Measurements from ENCODE around the gene SENP2. TPM values are rescaled to one million over a fixed set of nuclear protein-coding genes. Genes with fewer than 3 reads are reported as not detected.

The SENP2 gene
- total and polyA plus RNA-seq, 9 of the 15 experiments (the other 6 are each of a cell fraction or from before 2014, with no cell fraction given): 11.8 to 67.1 (median 41.1) TPM

- Histone ChIP-seq H3K9me1 (ENCODE audit: control insufficient read depth, insufficient read depth, low read length) (peaks cover 4% of the 10 kb centered on the region), H3K27me3 (ENCODE audit: control insufficient read depth in 2 of 2, insufficient read depth in 2 of 2, low read length in 2 of 2) (no peaks in the 10 kb centered on the region), H3K27ac (ENCODE audit: extremely low read depth, low read depth, low read length) (no peak overlapping the region), H3K4me1 (replicated peaks in 1 of 2; ENCODE audit: control insufficient read depth in 2 of 2, insufficient read depth in 2 of 2, low read length in 2 of 2) (peaks cover 7 to 9% of the 10 kb centered on the region in 2 experiments; a peak in 4 of 5 replicates), H3K9ac (ENCODE audit: insufficient read depth in 1 of 2, low read depth in 2 of 2, low read length in 2 of 2) (no peak overlapping the region), H4K20me1 (replicated peaks; ENCODE audit: control insufficient read depth, insufficient read depth, low read length) (0 out of 2 replicates have a peak, but pooled peaks cover 4% of the 10 kb centered on the region), H3K36me3 (ENCODE audit: control insufficient read depth, insufficient read depth, low read length) (peaks cover 65% of the 10 kb centered on the region), H3K9me3 (replicated peaks; ENCODE audit: control insufficient read depth, insufficient read depth, low read depth, low read length) (no peaks in the 10 kb centered on the region), H2AFZ (ENCODE audit: low read depth, low read length) (no peak overlapping the region), H3K4me2 (ENCODE audit: insufficient read depth, low read length) (no peak overlapping the region), H3K4me3 (no peak overlapping the region), H3K79me2 (ENCODE audit: control insufficient read depth, insufficient read depth, low read length) (no peaks in the 10 kb centered on the region)
- in situ Hi-C loops (cut with MboI): no loop called here
- no peak for TF ChIP-seq HBP1 (CRISPR knock-in tag; IDR thresholded peaks at IDR 0.05)
- TF ChIP-seq MXI1 (IDR thresholded peaks at IDR 0.05; ENCODE audit: low read depth, low read length): no peak
- no peak for TF ChIP-seq CGGBP1 (CRISPR knock-in tag; IDR thresholded peaks at IDR 0.05)
- no peak for TF ChIP-seq PHF8 (IDR thresholded peaks at IDR 0.05; ENCODE audit: borderline replicate concordance, low read length)
- no peak for TF ChIP-seq HINFP (tag; conservative IDR thresholded peaks at IDR 0.05; ENCODE audit: low read depth)
- no peak for TF ChIP-seq LARP7 (IDR thresholded peaks at IDR 0.05)
- no peak for TF ChIP-seq PML (IDR thresholded peaks at IDR 0.05; ENCODE audit: low read length)
- TF ChIP-seq ZFP36 (IDR thresholded peaks at IDR 0.05; ENCODE audit: low read depth, low read length, partially characterized antibody): no peak
- TF ChIP-seq POLR2AphosphoS2 (IDR thresholded peaks at IDR 0.05; ENCODE audit: low read length): no peak
- no peak for TF ChIP-seq SAFB2 (IDR thresholded peaks at IDR 0.05; ENCODE audit: borderline replicate concordance, low read depth, low read length, severe bottlenecking)
- BruUV-seq (replicated peaks): no TSS peak
- no peak for FAIRE-seq
- ChIA-PET CTCF (ENCODE audit: low intra/inter-chr PET ratio) (no interaction called here), POLR2A (interaction anchor here (0.7 to 1.0 kb wide), 2 partner anchors 10 to 22 kb away, joined by 4 to 5 read pairs; no protein-coding TSS in a partner anchor)
- WGBS (ENCODE audit: insufficient coverage, low coverage, missing lambda C conversion rate): 93% methylated on average over 12 of the region's 12 CpGs
- intact Hi-C loops (cut with micrococcal nuclease): no loop called here
- no peak for DNase-seq (ENCODE audit: extremely low read depth in 1 of 4, low spot score in 3 of 4)
- no peak for ATAC-seq
Observed at GRCh38 chr3:185655426-185656320, 69.6 kb downstream of the SENP2 start.
